ENCODE results near the gene RASAL3. TPM values are rescaled to one million over a fixed set of nuclear protein-coding genes. Genes with fewer than 3 reads are reported as not detected.

RASAL3 gene
- total and polyA plus RNA-seq, 2 donors (not counting 1 experiment from before 2014, with no cell fraction given) = not detected

- peaks cover 23% of the 10 kb centered on the region for H3K27me3 ChIP-seq (ENCODE audit: control insufficient read depth, insufficient read depth, low read length)
- peak overlapping the region; percentile 67 for H2AFZ ChIP-seq (ENCODE audit: low read length)
- H3K4me2 ChIP-seq (ENCODE audit: extremely low read depth, insufficient read depth, low read length) = peak overlapping the region; percentile 79
- H3K9me3 ChIP-seq (ENCODE audit: control insufficient read depth, insufficient read depth, low read depth, low read length) = no peaks in the 10 kb centered on the region
- peak overlapping the region; percentile 16 for H3K9ac ChIP-seq (ENCODE audit: insufficient read depth, low read length)
- H4K20me1 ChIP-seq (ENCODE audit: control insufficient read depth, extremely low read depth, insufficient read depth, low read length) = no peaks in the 10 kb centered on the region
- no peaks in the 10 kb centered on the region for H3K36me3 ChIP-seq (ENCODE audit: control insufficient read depth, insufficient read depth, low read length)
- H3K4me1 ChIP-seq (ENCODE audit: control insufficient read depth, extremely low read depth, insufficient read depth, low read length) = peaks cover 7% of the 10 kb centered on the region
- H3K79me2 ChIP-seq (ENCODE audit: control insufficient read depth, insufficient read depth, low read length) = no peaks in the 10 kb centered on the region
- peak; percentile 18 to 28 for TF ChIP-seq CTCF (conservative IDR thresholded peaks at IDR 0.05 in 1 of 2, IDR thresholded peaks at IDR 0.05 in 1 of 2; ENCODE audit: low read depth in 1 of 2, low read length in 2 of 2)
- no peak for TF ChIP-seq EZH2 (IDR thresholded peaks at IDR 0.05; ENCODE audit: low read length, missing control alignments)
- H3K4me3 ChIP-seq (replicated peaks in 1 of 4; ENCODE audit: control extremely low read depth in 1 of 4, insufficient read depth in 1 of 4, low read depth in 3 of 4, low read length in 4 of 4) = peak overlapping the region; percentile 24 to 57 (median 31)
- H3K27ac ChIP-seq (ENCODE audit: insufficient read depth, low read length) = no peak overlapping the region
- DNase-seq (ENCODE audit: low read depth in 2 of 2) = no peak
These were observed 11.2 kb downstream of the RASAL3 start for GRCh38 chr19:15453091-15453578.

- Histone ChIP-seq H3K4me2 (ENCODE audit: extremely low read depth, insufficient read depth, low read length) (peak overlapping the region; percentile 79), H2AFZ (ENCODE audit: low read length) (peak overlapping the region; percentile 67), H4K20me1 (ENCODE audit: control insufficient read depth, extremely low read depth, insufficient read depth, low read length) (no peaks in the 10 kb centered on the region), H3K27ac (ENCODE audit: insufficient read depth, low read length) (no peak overlapping the region), H3K4me3 (replicated peaks in 1 of 4; ENCODE audit: control extremely low read depth in 1 of 4, insufficient read depth in 1 of 4, low read depth in 3 of 4, low read length in 4 of 4) (peak overlapping the region; percentile 17 to 57 (median 31)), H3K79me2 (ENCODE audit: control insufficient read depth, insufficient read depth, low read length) (no peaks in the 10 kb centered on the region), H3K9ac (ENCODE audit: insufficient read depth, low read length) (peak overlapping the region; percentile 5), H3K27me3 (ENCODE audit: control insufficient read depth, insufficient read depth, low read length) (peaks cover 16% of the 10 kb centered on the region), H3K9me3 (ENCODE audit: control insufficient read depth, insufficient read depth, low read depth, low read length) (no peaks in the 10 kb centered on the region), H3K4me1 (ENCODE audit: control insufficient read depth, extremely low read depth, insufficient read depth, low read length) (peaks cover 7% of the 10 kb centered on the region), H3K36me3 (ENCODE audit: control insufficient read depth, insufficient read depth, low read length) (no peaks in the 10 kb centered on the region)
- TF ChIP-seq CTCF (conservative IDR thresholded peaks at IDR 0.05 in 1 of 2, IDR thresholded peaks at IDR 0.05 in 1 of 2; ENCODE audit: low read depth in 1 of 2, low read length in 2 of 2) = no peak
- TF ChIP-seq EZH2 (IDR thresholded peaks at IDR 0.05; ENCODE audit: low read length, missing control alignments) = no peak
- peak; percentile 68 to 82 for DNase-seq (ENCODE audit: low read depth in 2 of 2)
These were observed 12.0 kb downstream of the RASAL3 start for GRCh38 chr19:15452111-15453047.

- Histone ChIP-seq H3K4me1 (ENCODE audit: control insufficient read depth, extremely low read depth, insufficient read depth, low read length) (peaks cover 7% of the 10 kb centered on the region), H3K4me2 (ENCODE audit: extremely low read depth, insufficient read depth, low read length) (no peak overlapping the region), H3K79me2 (ENCODE audit: control insufficient read depth, insufficient read depth, low read length) (no peaks in the 10 kb centered on the region), H3K9ac (ENCODE audit: insufficient read depth, low read length) (no peak overlapping the region), H3K27me3 (ENCODE audit: control insufficient read depth, insufficient read depth, low read length) (peaks cover 7% of the 10 kb centered on the region), H3K27ac (ENCODE audit: insufficient read depth, low read length) (no peak overlapping the region), H3K4me3 (replicated peaks in 1 of 4; ENCODE audit: control extremely low read depth in 1 of 4, insufficient read depth in 1 of 4, low read depth in 3 of 4, low read length in 4 of 4) (no peak overlapping the region), H2AFZ (ENCODE audit: low read length) (no peak overlapping the region), H4K20me1 (ENCODE audit: control insufficient read depth, extremely low read depth, insufficient read depth, low read length) (no peaks in the 10 kb centered on the region), H3K36me3 (ENCODE audit: control insufficient read depth, insufficient read depth, low read length) (no peaks in the 10 kb centered on the region), H3K9me3 (ENCODE audit: control insufficient read depth, insufficient read depth, low read depth, low read length) (no peaks in the 10 kb centered on the region)
- TF ChIP-seq CTCF (conservative IDR thresholded peaks at IDR 0.05 in 1 of 2, IDR thresholded peaks at IDR 0.05 in 1 of 2; ENCODE audit: low read depth in 1 of 2, low read length in 2 of 2) (no peak), EZH2 (IDR thresholded peaks at IDR 0.05; ENCODE audit: low read length, missing control alignments) (no peak)
- no peak for DNase-seq (ENCODE audit: low read depth in 2 of 2)
These were observed 13.8 kb downstream of the RASAL3 start for GRCh38 chr19:15450528-15450890.

Data from fibroblast of lung (primary cell).